DND-41 (cell line): ENCODE results near the gene PRR30.

Experiments
- ATAC-seq: fragments of 200-7000 bp; cut with Tn5 transposase; 3 replicates; pipeline ENCODE4 v1.9.1; 2021; ENCODE audit warnings: low read depth; ENCODE audit not compliant: insufficient read depth
- DNase-seq: peaks from one replicate; pipeline ENCODE4 v3.0.0-alpha.2; 2020
- H2AFZ ChIP-seq: 2 replicates; pipeline ENCODE4 v1.6.0; 2012; ENCODE audit warnings: low read depth, low read length
- H3K27ac ChIP-seq: 2 replicates; pipeline ENCODE4 v1.5.1; 2012; ENCODE audit warnings: low read length, inconsistent platforms
- H3K27me3 ChIP-seq: fragments of 200-600 bp; sonication (generic); 2 replicates; pipeline ENCODE4 v1.6.0; 2012; ENCODE audit warnings: low read length, mild to moderate bottlenecking, inconsistent platforms; ENCODE audit not compliant: insufficient read depth, poor library complexity
- H3K36me3 ChIP-seq: 2 replicates; pipeline ENCODE4 v1.5.1; 2012; ENCODE audit warnings: low read length, inconsistent platforms; ENCODE audit not compliant: insufficient read depth
- H3K4me1 ChIP-seq: 2 replicates; pipeline ENCODE4 v1.5.1; 2012; ENCODE audit warnings: mild to moderate bottlenecking, low read length; ENCODE audit not compliant: insufficient read depth
- H3K4me2 ChIP-seq: 2 replicates; pipeline ENCODE4 v1.6.0; 2012; ENCODE audit warnings: mild to moderate bottlenecking, moderate library complexity, low read length, inconsistent platforms; ENCODE audit not compliant: insufficient read depth
- H3K4me3 ChIP-seq, 2 experiments: fragments of 200-600 bp in 1 of 2; shearing (Covaris generic) in 1 of 2; 2 replicates each; pipeline ENCODE4 v1.5.1; 2012 to 2016; ENCODE audit warnings: inconsistent platforms in 2 of 2, low read length in 2 of 2, mild to moderate bottlenecking in 2 of 2, low read depth in 1 of 2, moderate library complexity in 1 of 2
- H3K79me2 ChIP-seq: 2 replicates; pipeline ENCODE4 v1.6.0; 2012; ENCODE audit warnings: low read length, inconsistent platforms; ENCODE audit not compliant: insufficient read depth
- H3K9ac ChIP-seq: 2 replicates; pipeline ENCODE4 v1.6.0; 2012; ENCODE audit warnings: low read depth, mild to moderate bottlenecking, inconsistent platforms, low read length, moderate library complexity
- H3K9me3 ChIP-seq: 2 replicates; pipeline ENCODE4 v1.5.1; 2012; ENCODE audit warnings: low read length, moderate library complexity, mild to moderate bottlenecking, inconsistent platforms; ENCODE audit not compliant: insufficient read depth, severe bottlenecking
- H4K20me1 ChIP-seq: 2 replicates; pipeline ENCODE4 v1.6.0; 2012; ENCODE audit warnings: low read length; ENCODE audit not compliant: insufficient read depth
- CTCF ChIP-seq: IDR thresholded peaks from 2 replicates; pipeline ENCODE4 v1.5.1; 2012; ENCODE audit warnings: borderline replicate concordance, low read length, moderate library complexity, mild to moderate bottlenecking; ENCODE audit not compliant: poor library complexity, severe bottlenecking; ENCODE audit errors: extremely low read depth
- EZH2 ChIP-seq: IDR thresholded peaks from 3 replicates; pipeline ENCODE4 v1.6.1; 2012; ENCODE audit warnings: borderline replicate concordance, low read depth, mild to moderate bottlenecking, moderate library complexity, low read length, inconsistent platforms; ENCODE audit not compliant: severe bottlenecking

The PRR30 gene

DNA sequence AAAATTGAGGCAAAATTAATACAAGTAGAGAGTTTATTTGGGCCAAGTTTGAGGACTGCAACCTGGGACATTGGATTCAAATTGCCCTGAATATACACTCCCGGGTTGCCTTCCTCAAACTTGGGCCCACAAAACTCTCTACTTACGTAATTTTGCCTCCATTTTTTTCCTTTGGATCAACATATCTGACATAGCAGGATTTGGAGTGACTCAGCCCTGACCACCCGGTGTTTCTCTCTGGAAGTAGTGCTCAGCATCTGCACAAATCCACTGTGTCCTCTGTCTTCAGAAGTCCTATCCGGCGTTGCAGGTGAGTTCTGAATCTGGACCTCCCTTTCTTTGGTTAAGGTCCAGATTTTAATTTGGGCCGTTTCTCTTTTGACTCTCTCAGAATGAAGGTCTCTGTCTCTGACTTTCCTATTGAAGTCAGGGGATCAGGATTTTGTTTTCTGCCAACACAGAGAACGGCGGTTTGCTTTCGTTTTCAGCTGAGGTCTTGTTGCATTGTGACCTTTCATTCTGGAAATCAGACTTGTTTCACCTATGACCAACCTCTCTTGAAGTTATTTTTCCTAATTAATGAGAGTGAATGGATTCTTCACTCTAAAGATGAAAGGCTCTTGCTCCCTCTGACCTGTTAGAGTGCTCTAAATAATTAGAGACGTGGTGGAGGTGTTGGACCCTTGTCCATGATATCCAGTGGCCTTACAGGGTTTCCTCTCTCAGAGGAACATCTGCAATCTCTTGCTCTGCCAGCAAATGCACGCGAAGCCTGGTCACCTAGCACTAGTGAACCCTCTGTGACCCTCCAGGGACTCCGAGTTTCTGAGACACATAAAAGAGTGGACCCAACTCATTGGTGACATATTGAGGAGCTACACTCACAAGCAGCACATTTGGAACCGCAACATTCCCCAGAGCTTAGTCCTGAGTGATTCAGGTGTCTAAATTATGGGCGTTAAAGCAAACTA, 23.2 kb upstream of the PRR30 start:
- DNase-seq (no peak), ATAC-seq (no peak)
- H3K9ac ChIP-seq, result no peak overlapping the region
- no peaks in the 10 kb centered on the region for H3K79me2 ChIP-seq
- H3K4me2 ChIP-seq, result no peak overlapping the region
- H2AFZ ChIP-seq, result no peak overlapping the region
- no peak overlapping the region for H3K27ac ChIP-seq
- H3K36me3 ChIP-seq, result no peaks in the 10 kb centered on the region
- H3K9me3 ChIP-seq, result no peaks in the 10 kb centered on the region
- no peaks in the 10 kb centered on the region for H3K4me1 ChIP-seq
- H4K20me1 ChIP-seq, result no peaks in the 10 kb centered on the region
- H3K4me3 ChIP-seq, result no peak overlapping the region
- peaks cover 3% of the 10 kb centered on the region for H3K27me3 ChIP-seq
- TF ChIP-seq CTCF (no peak), EZH2 (no peak)

GRCh38 chr2:27160191-27160590, 21.0 kb upstream of the PRR30 start:
- Histone ChIP-seq H2AFZ (no peak overlapping the region), H3K4me2 (no peak overlapping the region), H3K27me3 (peaks cover 3% of the 10 kb centered on the region), H3K79me2 (no peaks in the 10 kb centered on the region), H3K9ac (no peak overlapping the region), H4K20me1 (no peaks in the 10 kb centered on the region), H3K36me3 (no peaks in the 10 kb centered on the region), H3K27ac (no peak overlapping the region), H3K9me3 (no peaks in the 10 kb centered on the region), H3K4me3 (no peak overlapping the region), H3K4me1 (no peaks in the 10 kb centered on the region)
- DNase-seq (no peak), ATAC-seq (no peak)
- TF ChIP-seq EZH2 (no peak), CTCF (no peak)

DNA sequence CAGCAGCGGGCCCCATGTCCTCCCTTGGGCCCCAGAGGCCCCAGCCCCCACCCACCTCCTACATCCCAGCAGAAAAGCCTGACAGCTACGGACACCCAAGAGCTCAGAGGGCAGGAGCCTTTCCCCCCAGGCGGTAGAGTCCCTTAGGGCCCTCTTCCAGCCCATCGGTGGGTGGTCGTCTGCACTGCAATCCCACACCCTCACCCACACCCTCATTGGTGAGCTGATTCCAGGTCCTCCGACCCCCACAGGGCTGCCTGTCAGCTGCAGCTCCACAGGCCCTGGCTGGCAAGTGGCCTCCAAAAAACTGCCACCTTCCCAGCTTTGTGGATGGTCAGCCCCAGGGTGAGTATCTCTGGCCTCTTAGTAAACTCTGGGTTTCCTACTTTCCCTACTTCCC, 20.1 kb upstream of the PRR30 start:
- Histone ChIP-seq H3K27ac (no peak overlapping the region), H2AFZ (no peak overlapping the region), H3K27me3 (peaks cover 3% of the 10 kb centered on the region), H3K4me2 (no peak overlapping the region), H3K9ac (no peak overlapping the region), H3K36me3 (no peaks in the 10 kb centered on the region), H3K4me3 (no peak overlapping the region), H3K79me2 (no peaks in the 10 kb centered on the region), H3K9me3 (no peaks in the 10 kb centered on the region), H4K20me1 (no peaks in the 10 kb centered on the region), H3K4me1 (no peaks in the 10 kb centered on the region)
- no peak for DNase-seq
- TF ChIP-seq CTCF, result no peak
- ATAC-seq, result no peak
